Activated naive CD4-positive, alpha-beta T cell treated with anti-CD3 and anti-CD28 coated beads, Interleukin-2, amount 10 ng/mL, durations not matched to agents 7 days and 5 days (primary cell): Measurements from ENCODE around the gene CYTL1.

Experiments
- CTCF ChIA-PET: fragments of 350-600 bp; sonication (Branson Sonifier 250); formaldehyde crosslinking; loops from one replicate; lab custom pipeline; 2021; ENCODE audit warnings: antibody characterized with exemption; lab: Charles Lee
- DNase-seq: peaks from one replicate; pipeline ENCODE4 v3.0.0-alpha.2; 2020
- H3K27ac Mint-ChIP-seq: one replicate; pipeline ENCODE4 v1.8.0; 2021; ENCODE audit warnings: mild to moderate bottlenecking, moderate library complexity, mixed read lengths
- H3K27me3 Mint-ChIP-seq: one replicate; pipeline ENCODE4 v1.8.0; 2021; ENCODE audit warnings: mild to moderate bottlenecking, mixed read lengths
- H3K36me3 Mint-ChIP-seq: one replicate; pipeline ENCODE4 v1.8.0; 2021; ENCODE audit warnings: mixed read lengths
- H3K4me1 Mint-ChIP-seq: one replicate; pipeline ENCODE4 v1.8.0; 2021; ENCODE audit warnings: mixed read lengths
- H3K4me3 Mint-ChIP-seq: one replicate; pipeline ENCODE4 v1.8.0; 2021; ENCODE audit warnings: mild to moderate bottlenecking, moderate library complexity, mixed read lengths
- H3K9me3 Mint-ChIP-seq: one replicate; pipeline ENCODE4 v1.8.0; 2021; ENCODE audit warnings: mixed read lengths

Gene CYTL1

GRCh38 chr4:5041699-5042098 lies 22.4 kb upstream of the CYTL1 start:
- H3K4me1 Mint-ChIP-seq, result no peaks in the 10 kb centered on the region
- CTCF ChIA-PET, result no interaction called here
- peaks cover 9% of the 10 kb centered on the region for H3K27me3 Mint-ChIP-seq
- no peak overlapping the region for H3K27ac Mint-ChIP-seq
- no peaks in the 10 kb centered on the region for H3K9me3 Mint-ChIP-seq
- H3K36me3 Mint-ChIP-seq, result no peaks in the 10 kb centered on the region
- no peak for DNase-seq
- H3K4me3 Mint-ChIP-seq, result no peak overlapping the region

DNA sequence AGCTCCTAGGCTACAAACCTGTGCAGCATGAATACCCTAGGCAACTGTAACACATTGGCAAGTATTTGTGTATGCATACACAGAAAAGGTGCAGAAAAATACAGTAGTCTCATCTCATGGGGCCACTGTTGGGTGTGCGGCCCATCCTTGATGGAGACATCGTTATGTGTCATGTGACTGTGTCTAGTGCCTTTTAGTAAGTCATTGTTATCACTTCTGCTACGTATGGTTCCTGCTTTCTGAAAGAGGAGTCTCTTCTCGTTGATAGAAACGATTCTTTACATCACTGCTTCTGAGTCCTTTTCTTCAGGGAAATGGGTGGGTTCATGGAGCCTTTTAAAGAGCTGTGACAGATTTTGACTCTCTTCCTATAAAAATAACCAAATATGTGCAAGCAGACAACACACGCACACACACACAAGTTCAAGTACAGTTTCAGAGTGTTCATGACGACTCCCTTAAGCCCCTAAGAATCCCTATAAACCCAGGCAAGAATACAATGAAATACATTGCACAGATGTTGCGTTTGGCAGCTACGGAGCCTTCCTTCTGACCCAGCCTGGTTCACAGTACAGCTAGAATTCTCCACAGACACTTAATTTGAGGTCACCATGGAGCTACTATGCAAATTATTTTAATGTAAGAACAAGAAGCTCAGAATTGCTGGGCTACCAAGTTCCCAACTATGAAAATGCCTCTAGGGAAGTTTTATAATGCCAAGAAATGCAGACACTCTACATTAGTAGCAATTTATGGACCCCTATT lies 21.8 kb upstream of the CYTL1 start:
- Mint-ChIP-seq H3K27me3 (peaks cover 9% of the 10 kb centered on the region), H3K4me1 (no peaks in the 10 kb centered on the region), H3K36me3 (no peaks in the 10 kb centered on the region), H3K9me3 (no peaks in the 10 kb centered on the region), H3K4me3 (no peak overlapping the region), H3K27ac (no peak overlapping the region)
- CTCF ChIA-PET, result no interaction called here
- DNase-seq, result no peak

DNA sequence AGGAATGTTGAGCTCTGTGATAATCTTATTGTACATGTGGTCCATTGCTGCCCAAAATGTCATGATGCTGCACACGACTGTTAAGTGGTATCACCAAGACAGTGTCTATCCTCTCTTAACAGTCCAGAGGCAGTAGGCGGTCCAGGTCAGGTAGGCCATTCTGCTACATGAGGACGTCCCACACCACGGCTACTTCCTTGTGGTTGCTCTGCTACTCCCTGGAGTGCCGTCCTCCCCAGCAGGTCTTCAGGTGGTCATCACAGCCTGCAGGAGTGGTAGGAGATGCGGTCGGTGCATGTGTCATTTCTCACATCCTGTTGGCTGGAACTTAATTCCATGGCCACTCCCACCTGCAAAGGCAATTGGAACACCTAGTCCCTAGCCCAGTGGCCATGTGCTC lies 20.5 kb upstream of the CYTL1 start:
- CTCF ChIA-PET, result no interaction called here
- Mint-ChIP-seq H3K36me3 (no peaks in the 10 kb centered on the region), H3K9me3 (no peaks in the 10 kb centered on the region), H3K4me1 (no peaks in the 10 kb centered on the region), H3K4me3 (no peak overlapping the region), H3K27ac (no peak overlapping the region), H3K27me3 (peaks cover 3% of the 10 kb centered on the region)
- DNase-seq, result no peak

DNA sequence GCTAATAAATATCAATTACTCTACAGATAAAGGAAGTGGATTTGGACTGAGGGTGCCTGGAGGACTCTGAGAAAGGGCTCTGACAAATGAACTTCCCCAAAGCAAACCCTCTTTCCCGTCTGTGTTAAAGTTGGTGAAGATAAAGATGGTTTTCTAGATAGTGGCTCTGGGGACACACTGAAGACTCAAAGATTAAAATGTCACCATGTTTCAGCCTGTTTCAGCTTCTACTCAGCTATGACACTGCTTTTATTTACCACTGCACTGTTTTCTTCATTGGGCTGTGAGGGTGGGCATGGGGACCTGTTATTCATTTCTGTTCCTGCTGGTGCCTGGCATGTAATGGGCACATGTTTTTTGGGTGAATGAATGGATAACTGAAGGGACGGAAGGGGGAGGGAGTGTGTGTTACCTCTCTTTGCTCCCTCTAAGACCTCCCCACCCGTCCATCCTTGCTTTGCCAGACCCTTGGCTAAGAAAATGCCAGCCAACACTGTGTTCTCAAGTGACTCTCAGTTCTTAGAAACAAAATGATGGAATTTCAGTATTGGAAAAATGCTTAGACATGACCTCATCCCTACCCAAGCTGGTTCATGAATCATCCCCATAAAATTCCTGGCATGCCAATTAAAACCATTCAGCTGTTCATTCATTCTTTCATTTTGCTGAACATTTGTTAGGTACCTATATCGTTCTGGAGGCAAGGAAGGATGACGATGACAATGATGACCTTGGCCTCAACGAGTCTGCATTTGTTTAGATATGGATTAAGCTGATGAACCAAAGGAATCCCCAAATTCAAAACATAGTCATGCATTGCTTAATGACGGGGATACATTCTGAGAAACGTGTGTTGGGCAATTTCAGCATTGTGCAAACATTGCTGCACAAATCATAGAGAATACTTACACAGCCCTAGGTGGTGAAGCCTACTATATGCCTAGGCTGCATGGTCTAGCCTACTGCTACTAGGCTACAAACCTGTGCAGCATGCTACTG lies 18.6 kb upstream of the CYTL1 start:
- H3K27ac Mint-ChIP-seq, result no peak overlapping the region
- peaks cover 5% of the 10 kb centered on the region for H3K27me3 Mint-ChIP-seq
- CTCF ChIA-PET, result no interaction called here
- H3K36me3 Mint-ChIP-seq, result no peaks in the 10 kb centered on the region
- H3K9me3 Mint-ChIP-seq, result no peaks in the 10 kb centered on the region
- no peak for DNase-seq
- no peak overlapping the region for H3K4me3 Mint-ChIP-seq
- H3K4me1 Mint-ChIP-seq, result peaks cover 8% of the 10 kb centered on the region

- DNase-seq, result no peak
- Mint-ChIP-seq H3K27me3 (peaks cover 5% of the 10 kb centered on the region), H3K4me3 (no peak overlapping the region), H3K4me1 (peaks cover 8% of the 10 kb centered on the region), H3K9me3 (no peaks in the 10 kb centered on the region), H3K36me3 (no peaks in the 10 kb centered on the region), H3K27ac (no peak overlapping the region)
- CTCF ChIA-PET, result no interaction called here
Measured at GRCh38 chr4:5036239-5036638, 17.0 kb upstream of the CYTL1 start.

DNA sequence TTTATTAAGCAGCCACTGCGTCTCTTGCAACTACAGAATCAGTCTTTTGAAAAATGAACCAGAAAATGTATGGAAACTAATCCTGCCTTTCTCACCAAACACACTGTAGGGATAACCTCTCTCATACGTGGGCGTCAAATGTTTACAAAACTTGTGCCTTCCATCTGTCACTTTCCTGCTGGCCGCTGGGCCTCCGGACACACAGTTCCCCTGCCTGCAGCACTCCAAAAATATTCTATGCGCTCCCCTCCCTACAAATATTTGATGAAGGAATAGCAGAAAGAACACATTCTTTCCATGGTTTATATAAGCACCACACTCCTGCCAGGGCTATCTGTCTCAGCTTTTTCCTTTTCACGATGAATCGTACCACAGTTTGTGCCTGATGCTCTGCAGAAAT lies 14.9 kb upstream of the CYTL1 start:
- Mint-ChIP-seq H3K4me3 (no peak overlapping the region), H3K9me3 (no peaks in the 10 kb centered on the region), H3K27ac (no peak overlapping the region), H3K36me3 (no peaks in the 10 kb centered on the region), H3K27me3 (peaks cover 5% of the 10 kb centered on the region), H3K4me1 (peaks cover 8% of the 10 kb centered on the region)
- CTCF ChIA-PET, result no interaction called here
- DNase-seq, result no peak

DNA sequence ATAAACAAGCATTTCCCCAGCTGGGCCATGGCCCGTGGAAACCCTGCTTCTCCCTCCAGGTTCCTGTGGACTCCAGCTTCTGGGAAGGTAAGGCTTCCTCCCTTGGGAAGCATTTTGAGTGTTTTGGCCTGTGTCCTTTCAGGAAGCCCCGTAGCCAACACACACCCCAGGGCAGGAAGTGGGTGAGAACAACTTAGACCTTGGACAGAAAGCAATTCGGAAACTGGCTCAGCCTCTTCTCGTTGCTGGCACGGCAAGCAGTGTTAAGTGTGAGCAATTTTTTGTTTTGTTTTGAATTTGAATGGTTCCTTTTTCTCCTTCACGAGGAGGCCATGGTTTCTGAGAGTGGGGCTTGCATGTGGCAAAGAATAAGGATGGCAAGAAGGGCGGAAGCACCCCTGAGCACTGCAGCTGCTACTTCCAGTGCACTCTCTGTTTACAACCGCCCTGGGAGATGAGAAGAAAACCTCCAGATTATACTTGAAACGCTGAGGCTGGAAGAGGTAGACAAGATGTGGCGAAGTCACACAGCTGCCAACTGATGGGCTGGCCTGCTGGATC lies 14.1 kb upstream of the CYTL1 start:
- H3K4me1 Mint-ChIP-seq, result peaks cover 8% of the 10 kb centered on the region
- H3K27me3 Mint-ChIP-seq, result peaks cover 5% of the 10 kb centered on the region
- no peak overlapping the region for H3K27ac Mint-ChIP-seq
- no peaks in the 10 kb centered on the region for H3K36me3 Mint-ChIP-seq
- no peak for DNase-seq
- no peaks in the 10 kb centered on the region for H3K9me3 Mint-ChIP-seq
- H3K4me3 Mint-ChIP-seq, result no peak overlapping the region
- CTCF ChIA-PET, result no interaction called here

DNA sequence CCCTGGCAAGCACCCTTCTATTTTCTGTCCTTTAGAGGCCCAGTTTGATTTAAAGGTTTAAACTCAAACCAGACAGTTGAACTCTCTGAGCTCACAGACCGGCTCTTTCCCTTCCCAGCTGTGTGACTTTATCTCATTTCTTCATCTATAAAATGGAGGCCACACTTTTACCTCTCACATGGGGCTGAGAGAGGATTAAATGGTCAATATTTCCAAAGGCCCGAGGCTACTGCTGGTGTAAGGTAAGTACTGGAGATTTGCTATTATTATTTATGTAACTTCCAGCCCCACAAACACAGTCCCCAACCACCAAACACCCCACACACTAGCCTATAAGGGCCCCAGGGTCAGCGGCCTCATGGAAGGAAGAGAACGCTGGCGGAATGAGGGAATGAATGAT lies 13.6 kb upstream of the CYTL1 start:
- DNase-seq, result no peak
- Mint-ChIP-seq H3K36me3 (no peaks in the 10 kb centered on the region), H3K27me3 (peaks cover 5% of the 10 kb centered on the region), H3K9me3 (no peaks in the 10 kb centered on the region), H3K4me3 (no peak overlapping the region), H3K27ac (no peak overlapping the region), H3K4me1 (peaks cover 8% of the 10 kb centered on the region)
- CTCF ChIA-PET, result no interaction called here

DNA sequence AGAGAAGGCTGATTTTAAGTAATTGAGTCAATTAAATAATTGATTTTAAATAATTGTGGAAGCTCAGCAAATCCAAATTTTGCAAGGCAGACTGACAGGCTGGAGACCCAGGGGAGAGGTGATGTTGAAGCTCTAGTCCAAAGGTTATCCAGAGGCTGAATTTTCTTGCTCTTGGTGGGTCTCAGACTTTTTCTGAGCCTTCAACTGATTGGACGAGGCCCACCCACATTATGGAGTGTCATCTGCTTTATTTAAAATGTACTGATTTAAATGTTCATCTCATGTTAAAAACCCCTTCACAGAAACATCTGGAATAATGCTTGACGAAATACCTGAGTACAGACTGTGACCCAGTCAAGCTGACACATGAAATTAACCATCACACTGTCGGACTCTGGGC lies 11.7 kb upstream of the CYTL1 start:
- Mint-ChIP-seq H3K27me3 (peaks cover 5% of the 10 kb centered on the region), H3K4me3 (no peak overlapping the region), H3K9me3 (peaks cover under 1% of the 10 kb centered on the region), H3K36me3 (no peaks in the 10 kb centered on the region), H3K27ac (no peak overlapping the region), H3K4me1 (peaks cover 8% of the 10 kb centered on the region)
- DNase-seq, result no peak
- CTCF ChIA-PET, result no interaction called here

DNA sequence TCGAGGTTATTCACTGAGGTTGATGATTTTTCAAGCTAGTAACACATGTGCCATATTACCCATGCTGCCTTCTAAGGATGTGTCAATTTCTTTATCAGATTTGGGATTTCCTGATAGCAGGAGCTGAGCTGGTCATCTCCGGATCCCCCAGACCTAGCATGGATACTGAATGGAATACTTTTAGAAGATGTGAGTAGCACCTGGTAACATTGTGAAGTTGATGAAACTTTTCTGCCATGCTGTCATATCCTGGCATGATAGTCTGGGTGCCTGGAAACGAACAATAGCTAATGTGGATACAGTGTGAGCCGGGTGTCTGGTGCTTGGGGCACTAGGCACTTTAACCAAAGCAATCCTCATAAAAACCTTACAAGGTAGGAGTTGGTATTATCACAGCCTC lies 11.0 kb upstream of the CYTL1 start:
- Mint-ChIP-seq H3K9me3 (peaks cover 4% of the 10 kb centered on the region), H3K36me3 (no peaks in the 10 kb centered on the region), H3K4me1 (peaks cover 8% of the 10 kb centered on the region), H3K27me3 (peaks cover 5% of the 10 kb centered on the region), H3K27ac (no peak overlapping the region), H3K4me3 (no peak overlapping the region)
- DNase-seq, result no peak
- CTCF ChIA-PET, result no interaction called here

GRCh38 chr4:5029447-5029846 lies 10.2 kb upstream of the CYTL1 start:
- Mint-ChIP-seq H3K4me3 (no peak overlapping the region), H3K4me1 (peaks cover 8% of the 10 kb centered on the region), H3K36me3 (no peaks in the 10 kb centered on the region), H3K27ac (no peak overlapping the region), H3K27me3 (peaks cover 5% of the 10 kb centered on the region), H3K9me3 (peaks cover 4% of the 10 kb centered on the region)
- no peak for DNase-seq
- CTCF ChIA-PET, result no interaction called here

DNA sequence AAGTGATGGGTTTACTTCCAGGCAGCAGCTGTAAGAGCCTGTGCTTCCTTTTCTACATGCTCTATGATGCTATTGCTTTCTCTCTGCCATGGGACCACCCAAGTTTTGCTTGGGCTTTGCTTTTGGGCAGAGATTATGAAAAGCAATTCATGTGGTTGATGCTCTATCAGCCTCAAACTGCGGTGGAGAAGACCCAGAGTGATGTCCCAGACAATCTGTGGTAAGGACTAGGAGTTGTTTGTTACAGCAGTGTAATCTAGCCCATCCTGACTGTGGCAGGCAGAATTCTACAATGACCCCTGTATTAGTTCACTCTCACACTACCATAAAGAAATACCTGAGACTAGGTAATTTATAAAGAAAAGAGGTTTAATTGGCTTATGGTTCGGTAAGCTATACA lies 9.2 kb upstream of the CYTL1 start:
- no peak overlapping the region for H3K4me3 Mint-ChIP-seq
- CTCF ChIA-PET, result no interaction called here

GRCh38 chr4:5027346-5027745 lies 8.1 kb upstream of the CYTL1 start:
- Mint-ChIP-seq H3K36me3 (no peaks in the 10 kb centered on the region), H3K4me3 (no peak overlapping the region), H3K27ac (peak overlapping the region; percentile 53), H3K27me3 (no peaks in the 10 kb centered on the region), H3K9me3 (peaks cover 4% of the 10 kb centered on the region), H3K4me1 (no peaks in the 10 kb centered on the region)
- CTCF ChIA-PET, result no interaction called here
- no peak for DNase-seq

More for the DNA sequence above, 9.2 kb upstream of the CYTL1 start:
- Mint-ChIP-seq H3K4me1 (peaks cover 3% of the 10 kb centered on the region), H3K27ac (no peak overlapping the region), H3K36me3 (no peaks in the 10 kb centered on the region), H3K9me3 (peaks cover 4% of the 10 kb centered on the region), H3K27me3 (peaks cover 5% of the 10 kb centered on the region)
- DNase-seq, result no peak

DNA sequence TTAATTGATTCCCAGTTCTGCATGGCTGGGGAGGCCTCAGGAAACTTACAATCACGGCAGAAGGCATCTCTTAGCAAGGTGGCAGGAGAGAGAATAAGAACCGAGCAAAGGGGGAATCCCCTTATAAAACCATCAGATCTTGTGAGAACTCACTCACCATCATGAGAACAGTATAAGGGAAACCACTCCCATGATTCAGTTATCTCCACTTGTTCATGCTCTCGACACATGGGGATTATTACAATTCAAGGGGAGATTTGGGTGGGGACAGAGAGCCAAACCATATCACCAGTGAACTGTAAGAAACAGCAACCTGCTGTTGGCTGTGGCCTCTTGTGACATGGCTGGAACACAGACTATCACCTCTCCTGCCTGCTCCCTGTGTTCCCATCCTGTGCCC lies 7.1 kb upstream of the CYTL1 start:
- Mint-ChIP-seq H3K9me3 (peaks cover 4% of the 10 kb centered on the region), H3K4me1 (no peaks in the 10 kb centered on the region), H3K4me3 (no peak overlapping the region), H3K36me3 (no peaks in the 10 kb centered on the region), H3K27ac (no peak overlapping the region), H3K27me3 (no peaks in the 10 kb centered on the region)
- no peak for DNase-seq
- CTCF ChIA-PET, result no interaction called here
